GM12874 (cell line): ENCODE measurements around the gene PXT1.

ENCODE experiments used
- CTCF ChIP-seq: IDR thresholded peaks from 2 replicates; pipeline ENCODE4 v1.5.1; 2011; ENCODE audit warnings: low read depth, mild to moderate bottlenecking, control low read depth, low read length, moderate library complexity; ENCODE audit not compliant: insufficient read depth

Gene PXT1

GRCh38 chr6:36479256-36479655, 36.6 kb upstream of the PXT1 start:
- no peak for TF ChIP-seq CTCF

- no peak for TF ChIP-seq CTCF
Measured at GRCh38 chr6:36478051-36478526, 35.4 kb upstream of the PXT1 start.

GRCh38 chr6:36469946-36470345, 27.3 kb upstream of the PXT1 start:
- no peak for TF ChIP-seq CTCF

- TF ChIP-seq CTCF = no peak
Measured at GRCh38 chr6:36469148-36469661, 26.6 kb upstream of the PXT1 start.

- TF ChIP-seq CTCF = no peak
Measured at GRCh38 chr6:36467625-36468024, 25.0 kb upstream of the PXT1 start.

- no peak for TF ChIP-seq CTCF
Measured at GRCh38 chr6:36464233-36464632, 21.6 kb upstream of the PXT1 start.

GRCh38 chr6:36463676-36464075, 21.0 kb upstream of the PXT1 start:
- TF ChIP-seq CTCF = no peak
